Smooth muscle cell (in vitro differentiated cells): ENCODE data around the gene TRIM2. TPM values are rescaled to one million over a fixed set of nuclear protein-coding genes. Genes with fewer than 3 reads are reported as not detected.

Experiments
- DNase-seq: peaks from one replicate; lab custom pipeline; 2025; ENCODE audit not compliant: unreplicated experiment; lab: John Stamatoyannopoulos, UW
- H2AFZ ChIP-seq: fragments of 200-600 bp; sonication (generic); 2 replicates; pipeline ENCODE4 v1.6.0; 2016; ENCODE audit warnings: antibody characterized with exemption, low read depth, mild to moderate bottlenecking
- H3F3A ChIP-seq: fragments of 200-600 bp; sonication (generic); 2 replicates; pipeline ENCODE4 v1.6.0; 2017; ENCODE audit warnings: antibody characterized with exemption, low read depth
- H3K27ac ChIP-seq: fragments of 200-600 bp; sonication (generic); 2 replicates; pipeline ENCODE4 v1.5.1; 2016; ENCODE audit warnings: low read depth, mild to moderate bottlenecking
- H3K27me3 ChIP-seq: fragments of 200-600 bp; sonication (generic); 2 replicates; pipeline ENCODE4 v1.6.1; 2016; ENCODE audit warnings: low read depth, mild to moderate bottlenecking
- H3K36me3 ChIP-seq: fragments of 200-600 bp; sonication (generic); 2 replicates; pipeline ENCODE4 v1.5.1; 2016; ENCODE audit warnings: low read depth
- H3K4me1 ChIP-seq: fragments of 200-600 bp; sonication (generic); 2 replicates; pipeline ENCODE4 v1.5.1; 2016; ENCODE audit warnings: low read depth
- H3K4me2 ChIP-seq: fragments of 200-600 bp; sonication (generic); 2 replicates; pipeline ENCODE4 v1.6.0; 2016; ENCODE audit warnings: mild to moderate bottlenecking
- H3K4me3 ChIP-seq: fragments of 200-600 bp; sonication (generic); 2 replicates; pipeline ENCODE4 v1.5.1; 2016; ENCODE audit warnings: mild to moderate bottlenecking
- H3K79me2 ChIP-seq: fragments of 200-600 bp; sonication (generic); 2 replicates; pipeline ENCODE4 v1.6.0; 2016; ENCODE audit warnings: low read depth, mild to moderate bottlenecking
- H3K9ac ChIP-seq: fragments of 200-600 bp; sonication (generic); 2 replicates; pipeline ENCODE4 v1.6.0; 2016; ENCODE audit warnings: low read depth
- H3K9me3 ChIP-seq: fragments of 200-600 bp; sonication (generic); replicated peaks from 2 replicates; pipeline ENCODE4 v1.5.1; 2016; ENCODE audit warnings: low read depth
- H4K20me1 ChIP-seq: fragments of 200-600 bp; sonication (generic); 2 replicates; pipeline ENCODE4 v1.6.0; 2016; ENCODE audit warnings: low read depth
- CTCF ChIP-seq: fragments of 200-600 bp; sonication (generic); IDR thresholded peaks from 2 replicates; pipeline ENCODE4 v1.5.1; 2017; ENCODE audit warnings: borderline replicate concordance, mild to moderate bottlenecking, antibody characterized with exemption; ENCODE audit not compliant: insufficient read depth, poor library complexity, severe bottlenecking
- WGBS: methylation state at CpG from one replicate; pipeline ENCODE4 v1.1.7; 2016; ENCODE audit warnings: low lambda C conversion rate; 5-methylcytosine and 5-hydroxymethylcytosine counted together
- polyA plus RNA-seq: library from polyadenylated mRNA; unstranded; fragments of >200 nt; fragmentation: Nextera tagmentation; extraction: Ambion mirVana; gene quantifications from 2 replicates; pipeline ENCODE4 v1.2.1, GENCODE V29; 2016
- total RNA-seq: library from RNA; depleted of rRNA; stranded (reverse); fragments of >200 nt; gene quantifications from 2 replicates; pipeline ENCODE4 v1.2.3, GENCODE V29; 2014

TRIM2 gene
- total and polyA plus RNA-seq, 2 experiments from 2014 or later, result 9.1 to 33.4 TPM

GRCh38 chr4:153273751-153274150 is 69.5 kb downstream of the TRIM2 start:
- no peak for TF ChIP-seq CTCF
- Histone ChIP-seq H3K79me2 (peaks cover 4% of the 10 kb centered on the region), H3F3A (no peaks in the 10 kb centered on the region), H3K27me3 (no peaks in the 10 kb centered on the region), H2AFZ (no peak overlapping the region), H3K4me2 (no peak overlapping the region), H3K4me3 (no peak overlapping the region), H3K9ac (no peak overlapping the region), H3K4me1 (no peaks in the 10 kb centered on the region), H3K27ac (no peak overlapping the region), H3K36me3 (no peaks in the 10 kb centered on the region), H4K20me1 (peaks cover 15% of the 10 kb centered on the region), H3K9me3 (no peaks in the 10 kb centered on the region)
- WGBS, result 88% methylated on average over 1 of the region's 1 CpG
- DNase-seq, result no peak

- 80% methylated on average over 2 of the region's 2 CpGs for WGBS
- no peak overlapping the region for H3K27ac ChIP-seq
- H3K79me2 ChIP-seq, result no peaks in the 10 kb centered on the region
Observed at GRCh38 chr4:153274967-153275366, 70.7 kb downstream of the TRIM2 start.

GRCh38 chr4:153275380-153276276 is 71.4 kb downstream of the TRIM2 start:
- 90% methylated on average over 13 of the region's 13 CpGs for WGBS
- no peaks in the 10 kb centered on the region for H3K36me3 ChIP-seq

More at GRCh38 chr4:153274967-153275366, 70.7 kb downstream of the TRIM2 start:
- Histone ChIP-seq H3K9ac (no peak overlapping the region), H3K4me1 (no peaks in the 10 kb centered on the region), H3K9me3 (no peaks in the 10 kb centered on the region), H3K27me3 (no peaks in the 10 kb centered on the region), H4K20me1 (peaks cover 13% of the 10 kb centered on the region), H3F3A (no peaks in the 10 kb centered on the region), H3K4me2 (no peak overlapping the region), H3K36me3 (no peaks in the 10 kb centered on the region), H2AFZ (no peak overlapping the region), H3K4me3 (no peak overlapping the region)
- no peak for TF ChIP-seq CTCF
- no peak for DNase-seq

More at GRCh38 chr4:153275380-153276276, 71.4 kb downstream of the TRIM2 start:
- Histone ChIP-seq H3K4me3 (no peak overlapping the region), H3K79me2 (no peaks in the 10 kb centered on the region), H3K4me1 (no peaks in the 10 kb centered on the region), H3F3A (no peaks in the 10 kb centered on the region), H3K4me2 (no peak overlapping the region), H3K9me3 (no peaks in the 10 kb centered on the region), H3K27ac (no peak overlapping the region), H3K9ac (no peak overlapping the region), H2AFZ (no peak overlapping the region), H3K27me3 (no peaks in the 10 kb centered on the region), H4K20me1 (peaks cover 13% of the 10 kb centered on the region)
- no peak for TF ChIP-seq CTCF
- no peak for DNase-seq
